GM12878 (cell line): ENCODE results near the gene CLPTM1L.

Source experiments
- ATF3 ChIP-seq: IDR thresholded peaks from 2 replicates; pipeline ENCODE4 v1.6.1; 2011; ENCODE audit warnings: low read depth, mild to moderate bottlenecking, low read length, moderate library complexity, borderline replicate concordance; ENCODE audit errors: extremely low read depth
- CTCF ChIP-seq, 3 experiments: IDR thresholded peaks in 2 of 3; conservative IDR thresholded peaks in 1 of 3; 2 replicates each; pipeline ENCODE4 v1.5.1; 2011; ENCODE audit warnings: low read depth in 3 of 3, low read length in 3 of 3, mild to moderate bottlenecking in 3 of 3, control low read depth in 2 of 3, moderate library complexity in 2 of 3, inconsistent platforms in 1 of 3, mixed read lengths in 1 of 3; ENCODE audit not compliant: control insufficient read depth in 2 of 3, insufficient read depth in 1 of 3; ENCODE audit errors: extremely low read depth in 1 of 3
- EZH2 ChIP-seq: IDR thresholded peaks from 2 replicates; pipeline ENCODE4 v1.6.1; 2012; ENCODE audit warnings: low read depth, mild to moderate bottlenecking, control low read depth, inconsistent platforms, low read length, borderline replicate concordance; ENCODE audit not compliant: control insufficient read depth
- FOS ChIP-seq: IDR thresholded peaks from 3 replicates; pipeline ENCODE4 v1.6.1; 2011; ENCODE audit warnings: borderline replicate concordance; ENCODE audit not compliant: insufficient read length; ENCODE audit errors: extremely low read depth
- NKRF ChIP-seq: fragments of 450-650 bp; conservative IDR thresholded peaks from 2 replicates; pipeline ENCODE4 v1.6.1; 2017; ENCODE audit warnings: mild to moderate bottlenecking, moderate library complexity
- NR2C2 ChIP-seq: IDR thresholded peaks from 2 replicates; pipeline ENCODE4 v1.6.1; 2011; ENCODE audit warnings: borderline replicate concordance, low read depth; ENCODE audit not compliant: control insufficient read depth, insufficient read length
- NRF1 ChIP-seq: conservative IDR thresholded peaks from 2 replicates; pipeline ENCODE4 v1.6.1; 2011; ENCODE audit warnings: mild to moderate bottlenecking, low read depth, low read length, improper control_type of control experiment
- REST ChIP-seq: IDR thresholded peaks from 2 replicates; pipeline ENCODE4 v1.6.1; 2012; ENCODE audit warnings: mild to moderate bottlenecking, low read depth, low read length
- SKIL ChIP-seq: fragments of 450-650 bp; IDR thresholded peaks from 2 replicates; pipeline ENCODE4 v1.6.1; 2017; ENCODE audit warnings: mild to moderate bottlenecking, low read depth, inconsistent platforms; ENCODE audit not compliant: poor library complexity, severe bottlenecking
- SMAD1 ChIP-seq: fragments of 450-650 bp; IDR thresholded peaks from 2 replicates; pipeline ENCODE4 v1.6.1; 2018; ENCODE audit warnings: mild to moderate bottlenecking, low read depth; ENCODE audit not compliant: partially characterized antibody
- SPI1 ChIP-seq: IDR thresholded peaks from 2 replicates; pipeline ENCODE4 v1.6.1; 2011; ENCODE audit warnings: low read depth, mild to moderate bottlenecking, low read length, moderate library complexity, borderline replicate concordance; ENCODE audit not compliant: insufficient read depth
- USF1 ChIP-seq: IDR thresholded peaks from 2 replicates; pipeline ENCODE4 v1.6.1; 2011; ENCODE audit warnings: borderline replicate concordance, low read depth, mild to moderate bottlenecking, moderate library complexity, mixed read lengths, low read length; ENCODE audit not compliant: insufficient read depth; ENCODE audit errors: extremely low read length
- ZNF622 ChIP-seq: fragments of 450-650 bp; IDR thresholded peaks from 2 replicates; pipeline ENCODE4 v1.6.1; 2017; ENCODE audit warnings: mild to moderate bottlenecking, inconsistent platforms

GRCh38 chr5:1337489-1338195, 7.3 kb downstream of the CLPTM1L start:
- TF ChIP-seq CTCF (IDR thresholded peaks at IDR 0.05 in 2 of 3, conservative IDR thresholded peaks at IDR 0.05 in 1 of 3; ENCODE audit: control insufficient read depth in 2 of 3, extremely low read depth in 1 of 3, insufficient read depth in 1 of 3, low read depth in 3 of 3, low read length in 3 of 3) (no peak), SMAD1 (no peak), NRF1 (no peak), EZH2 (no peak), NKRF (no peak), REST (no peak), ATF3 (no peak), SPI1 (no peak), USF1 (no peak), SKIL (no peak), ZNF622 (no peak), FOS (no peak), NR2C2 (no peak)
